ENCODE data around the gene GCNT2.

- TF ChIP-seq CTCF (conservative IDR thresholded peaks at IDR 0.05 in 1 of 2, IDR thresholded peaks at IDR 0.05 in 1 of 2; ENCODE audit: extremely low read depth in 1 of 2, insufficient read depth in 1 of 2, low read depth in 1 of 2, low read length in 2 of 2) (no peak), EZH2 (IDR thresholded peaks at IDR 0.05; ENCODE audit: borderline replicate concordance, low read length) (no peak)
Observed at GRCh38 chr6:10617008-10617696, 96.0 kb downstream of the GCNT2 start.

Data from mammary epithelial cell (primary cell).